KOPT-K1 (cell line): ENCODE measurements around the gene AMIGO2.
"Not testable (repeated sequence)": the region's sequence is repeated elsewhere in the genome, so short reads cannot be mapped to it uniquely, and the experiment has no call there.

Experiments
- H3K27ac ChIP-seq: fragments of 200-600 bp; sonication (generic); 2 replicates; pipeline ENCODE4 v1.5.1; 2016; ENCODE audit warnings: antibody characterized with exemption, mild to moderate bottlenecking, low read depth, low read length; ENCODE audit not compliant: poor library complexity, severe bottlenecking
- H3K36me3 ChIP-seq: fragments of 200-600 bp; sonication (generic); 2 replicates; pipeline ENCODE4 v1.5.1; 2017; ENCODE audit warnings: antibody characterized with exemption, mild to moderate bottlenecking, low read length, moderate library complexity; ENCODE audit not compliant: insufficient read depth
- H3K9me3 ChIP-seq: fragments of 200-600 bp; sonication (generic); 2 replicates; pipeline ENCODE4 v1.5.1; 2017; ENCODE audit warnings: antibody characterized with exemption, low read length, mild to moderate bottlenecking; ENCODE audit not compliant: insufficient read depth, poor library complexity, severe bottlenecking

Gene AMIGO2, protein sequence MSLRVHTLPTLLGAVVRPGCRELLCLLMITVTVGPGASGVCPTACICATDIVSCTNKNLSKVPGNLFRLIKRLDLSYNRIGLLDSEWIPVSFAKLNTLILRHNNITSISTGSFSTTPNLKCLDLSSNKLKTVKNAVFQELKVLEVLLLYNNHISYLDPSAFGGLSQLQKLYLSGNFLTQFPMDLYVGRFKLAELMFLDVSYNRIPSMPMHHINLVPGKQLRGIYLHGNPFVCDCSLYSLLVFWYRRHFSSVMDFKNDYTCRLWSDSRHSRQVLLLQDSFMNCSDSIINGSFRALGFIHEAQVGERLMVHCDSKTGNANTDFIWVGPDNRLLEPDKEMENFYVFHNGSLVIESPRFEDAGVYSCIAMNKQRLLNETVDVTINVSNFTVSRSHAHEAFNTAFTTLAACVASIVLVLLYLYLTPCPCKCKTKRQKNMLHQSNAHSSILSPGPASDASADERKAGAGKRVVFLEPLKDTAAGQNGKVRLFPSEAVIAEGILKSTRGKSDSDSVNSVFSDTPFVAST

DNA sequence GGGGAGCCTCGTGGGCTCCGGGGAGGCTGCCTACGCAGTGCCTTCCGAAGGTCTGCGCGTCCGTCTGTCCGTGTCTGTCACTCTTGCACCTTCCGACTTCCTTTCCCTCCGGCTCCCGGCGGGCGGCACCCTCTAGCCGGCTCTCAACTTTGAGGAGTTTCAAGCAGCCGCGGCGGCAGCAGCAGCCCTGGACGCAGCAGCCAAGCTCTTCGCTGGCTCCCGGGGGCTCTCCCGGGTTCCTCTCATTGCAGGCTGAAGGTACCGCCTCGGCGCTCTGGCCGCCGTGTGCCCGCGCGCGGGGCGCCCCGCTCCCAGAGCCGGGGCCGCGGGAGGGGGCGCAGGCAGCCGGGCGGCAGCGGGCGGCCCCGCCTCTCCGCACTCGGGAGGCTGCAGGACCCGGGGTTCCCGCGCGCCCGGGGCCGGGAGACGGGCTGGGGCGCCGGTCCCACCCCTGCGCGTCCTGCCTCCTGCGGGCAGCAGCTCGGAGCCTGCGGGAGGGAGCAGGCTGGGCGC is at the start of gene AMIGO2, which contains the start of gene PCED1B:
Gene AMIGO2, minus strand, starts transcription at position 492 of the 513 bp plus-strand sequence. CDS start 957 bp downstream, outside the sequence.
Gene PCED1B, plus strand, starts transcription at position 154 of the 513 bp plus-strand sequence. CDS start 155,443 bp downstream, outside the sequence.
- H3K9me3 ChIP-seq: no peaks in the 10 kb centered on the region
- H3K36me3 ChIP-seq: no peaks in the 10 kb centered on the region
- H3K27ac ChIP-seq: peak within 1 kb of the TSS; percentile 56

DNA sequence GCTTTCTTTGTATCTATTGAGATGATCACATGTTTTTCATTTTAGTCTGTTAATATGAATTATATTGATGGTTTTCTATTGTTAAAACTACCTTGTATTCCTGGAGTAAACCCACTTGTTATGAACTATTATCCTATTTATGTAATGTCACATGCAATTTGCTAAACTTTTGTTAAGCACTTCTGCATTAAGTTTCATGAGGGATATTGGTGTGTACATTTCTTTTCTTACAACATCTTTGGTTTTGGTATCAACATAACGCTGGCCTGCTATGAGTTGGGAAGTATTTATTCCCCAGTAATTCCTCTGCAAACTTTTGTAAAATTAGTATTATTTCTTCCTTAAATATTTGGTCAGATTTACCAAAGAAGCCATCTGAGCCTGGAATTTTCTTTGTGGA is 46.5 kb upstream of the AMIGO2 start:
- no peaks in the 10 kb centered on the region for H3K36me3 ChIP-seq
- no peak overlapping the region for H3K27ac ChIP-seq
- no peaks in the 10 kb centered on the region for H3K9me3 ChIP-seq

GRCh38 chr12:47124451-47124850 is 44.7 kb upstream of the AMIGO2 start:
- Histone ChIP-seq H3K27ac (no peak overlapping the region), H3K9me3 (no peaks in the 10 kb centered on the region), H3K36me3 (no peaks in the 10 kb centered on the region)

DNA sequence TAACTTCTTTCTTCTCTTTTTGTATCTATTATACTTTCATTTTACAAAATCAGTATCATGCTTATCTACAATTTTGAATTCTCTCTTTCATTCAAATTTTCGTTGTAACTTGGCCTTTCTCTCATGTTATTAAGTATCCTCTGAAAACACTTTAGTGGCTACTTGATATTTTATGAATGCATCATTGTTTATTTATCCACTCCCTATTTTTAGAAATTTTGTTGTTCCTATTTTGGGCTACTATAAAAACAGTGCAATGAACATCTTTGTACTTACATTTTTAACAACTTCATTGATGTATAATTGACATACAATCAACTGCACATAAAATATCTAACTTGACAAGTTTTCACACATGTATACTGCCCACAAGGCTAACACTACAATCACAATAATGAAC is 44.0 kb upstream of the AMIGO2 start:
- H3K36me3 ChIP-seq: no peaks in the 10 kb centered on the region
- H3K9me3 ChIP-seq: no peaks in the 10 kb centered on the region
- H3K27ac ChIP-seq: no peak overlapping the region

GRCh38 chr12:47122602-47123001 is 42.8 kb upstream of the AMIGO2 start:
- Histone ChIP-seq H3K9me3 (no peaks in the 10 kb centered on the region), H3K27ac (no peak overlapping the region), H3K36me3 (no peaks in the 10 kb centered on the region)

DNA sequence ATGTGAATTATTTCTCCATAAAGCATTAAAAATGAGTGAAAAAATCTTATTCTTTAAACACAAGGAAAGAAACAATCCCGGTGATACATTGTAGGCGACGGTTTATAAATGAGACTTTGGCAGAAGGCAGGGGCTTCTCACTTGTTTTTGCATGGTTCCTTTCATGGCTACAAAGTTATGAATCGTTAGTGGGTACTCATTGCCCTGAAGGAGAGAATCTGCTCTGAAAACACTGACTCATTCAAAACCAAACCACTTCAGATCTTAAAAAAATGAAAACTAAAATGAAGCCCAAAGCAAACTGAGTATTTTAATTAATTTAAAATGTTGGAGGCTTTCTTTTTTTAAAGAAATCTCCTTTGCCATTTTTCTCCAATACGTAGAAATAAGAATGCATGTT is 41.4 kb upstream of the AMIGO2 start:
- Histone ChIP-seq H3K36me3 (no peaks in the 10 kb centered on the region), H3K9me3 (no peaks in the 10 kb centered on the region), H3K27ac (no peak overlapping the region)

DNA sequence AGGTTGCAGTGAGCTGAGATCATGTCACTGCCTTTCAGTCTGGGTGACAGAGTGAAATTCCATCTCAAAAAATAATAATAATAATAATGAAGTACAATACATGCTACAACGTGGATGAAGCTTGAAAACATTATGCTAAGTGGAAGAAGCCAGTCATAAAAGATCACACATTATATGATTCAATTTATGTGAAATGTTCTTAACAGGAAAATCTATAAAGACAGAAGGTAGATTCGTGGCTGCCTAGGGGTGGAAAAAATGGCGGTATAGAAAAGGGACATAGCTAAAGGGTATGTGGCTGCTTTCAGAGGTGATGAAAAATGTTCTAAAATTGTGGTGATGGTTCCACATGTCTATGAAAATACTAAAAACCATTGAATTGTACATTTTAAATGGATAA is 41.0 kb upstream of the AMIGO2 start:
- Histone ChIP-seq H3K9me3 (no peaks in the 10 kb centered on the region), H3K27ac (no peak overlapping the region), H3K36me3 (no peaks in the 10 kb centered on the region)

- H3K9me3 ChIP-seq, H3K36me3 ChIP-seq, H3K27ac ChIP-seq: not testable (repeated sequence)
Measured at GRCh38 chr12:47117305-47117704, 37.5 kb upstream of the AMIGO2 start.

DNA sequence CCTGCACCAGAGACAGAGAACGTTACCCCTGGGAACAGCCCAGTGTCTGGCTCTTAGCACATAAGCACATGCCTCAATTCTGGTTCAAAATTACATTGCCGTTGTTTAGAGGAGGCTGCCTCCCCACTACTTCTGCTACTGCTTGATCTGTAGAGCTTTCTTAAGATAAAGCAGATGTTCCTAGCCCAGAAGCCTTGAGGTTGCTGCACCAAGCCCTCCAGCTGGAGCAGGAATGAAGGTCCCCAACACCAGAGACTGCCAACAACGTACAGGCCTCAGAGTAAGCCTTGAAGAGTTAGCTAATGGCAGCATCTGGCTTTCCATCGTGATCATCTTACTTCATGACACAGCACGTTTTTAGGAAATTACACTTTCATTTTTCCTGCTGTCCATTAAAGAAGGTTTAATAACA is 34.7 kb upstream of the AMIGO2 start:
- Histone ChIP-seq H3K36me3 (no peaks in the 10 kb centered on the region), H3K27ac (no peak overlapping the region), H3K9me3 (no peaks in the 10 kb centered on the region)

DNA sequence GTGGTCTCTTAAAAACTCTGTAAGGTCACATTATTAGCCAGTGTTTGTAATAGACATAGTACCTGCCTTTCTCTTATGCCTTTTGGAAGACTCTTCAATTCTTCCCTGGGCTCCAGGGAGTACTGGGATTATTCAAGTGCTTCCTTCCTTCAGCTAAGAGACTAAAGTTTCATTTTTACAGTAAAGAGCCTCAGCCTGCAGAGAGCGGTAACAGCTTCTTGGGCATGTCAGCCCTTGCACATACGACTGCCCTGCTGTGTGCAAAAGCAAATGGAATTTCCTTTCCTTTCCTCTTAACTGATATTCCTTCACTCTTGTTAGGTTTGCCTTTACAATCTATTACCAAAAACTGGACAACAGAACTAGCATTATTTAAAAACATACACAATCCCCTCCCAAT is 32.9 kb upstream of the AMIGO2 start:
- H3K9me3 ChIP-seq: no peaks in the 10 kb centered on the region
- no peaks in the 10 kb centered on the region for H3K36me3 ChIP-seq
- H3K27ac ChIP-seq: no peak overlapping the region

DNA sequence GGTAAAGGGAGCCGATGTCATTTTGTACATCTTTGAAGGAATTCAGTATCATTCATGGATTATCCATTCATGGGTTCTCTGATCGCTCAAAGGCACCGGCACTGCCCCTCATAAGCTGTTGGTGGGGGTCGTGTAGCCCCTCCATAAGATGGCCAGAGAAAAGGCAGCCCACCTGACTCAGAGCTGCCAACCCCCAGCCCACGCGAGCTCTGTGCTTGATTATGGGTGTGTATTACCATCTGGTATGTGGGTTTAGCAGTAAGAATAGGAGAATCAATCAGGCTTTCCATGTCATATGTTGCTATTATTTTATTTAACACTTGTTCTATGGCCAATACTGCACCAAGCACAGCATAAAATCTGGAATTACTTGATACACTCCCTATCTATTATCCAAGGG is 32.1 kb upstream of the AMIGO2 start:
- H3K27ac ChIP-seq: peak overlapping the region; percentile 29
- H3K9me3 ChIP-seq: no peaks in the 10 kb centered on the region
- H3K36me3 ChIP-seq: no peaks in the 10 kb centered on the region

DNA sequence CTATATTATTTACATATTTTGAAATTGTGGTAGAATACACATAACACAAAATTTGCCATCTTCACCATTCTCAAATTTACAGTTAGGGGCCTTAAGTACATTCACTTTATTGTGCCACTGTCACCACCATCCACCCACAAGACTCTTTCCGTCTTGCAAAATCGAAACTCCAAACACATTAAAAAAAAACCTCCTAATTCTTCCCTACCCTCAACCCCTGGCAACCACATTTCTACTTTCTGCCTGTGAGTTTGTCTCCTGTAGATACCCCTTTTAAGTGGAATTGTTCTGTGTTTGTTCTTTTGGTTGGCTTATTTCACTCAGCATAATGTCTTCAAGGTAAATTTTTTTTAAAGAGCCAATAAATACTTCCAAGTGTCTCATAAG is 31.6 kb upstream of the AMIGO2 start:
- H3K36me3 ChIP-seq: no peaks in the 10 kb centered on the region
- H3K9me3 ChIP-seq: no peaks in the 10 kb centered on the region
- peak overlapping the region; percentile 29 for H3K27ac ChIP-seq

GRCh38 chr12:47110718-47111391 is 31.1 kb upstream of the AMIGO2 start:
- Histone ChIP-seq H3K36me3 (no peaks in the 10 kb centered on the region), H3K9me3 (no peaks in the 10 kb centered on the region), H3K27ac (peak overlapping the region; percentile 29)

GRCh38 chr12:47110011-47110541 is 30.3 kb upstream of the AMIGO2 start:
- peak overlapping the region; percentile 29 for H3K27ac ChIP-seq
- no peaks in the 10 kb centered on the region for H3K36me3 ChIP-seq
- no peaks in the 10 kb centered on the region for H3K9me3 ChIP-seq

DNA sequence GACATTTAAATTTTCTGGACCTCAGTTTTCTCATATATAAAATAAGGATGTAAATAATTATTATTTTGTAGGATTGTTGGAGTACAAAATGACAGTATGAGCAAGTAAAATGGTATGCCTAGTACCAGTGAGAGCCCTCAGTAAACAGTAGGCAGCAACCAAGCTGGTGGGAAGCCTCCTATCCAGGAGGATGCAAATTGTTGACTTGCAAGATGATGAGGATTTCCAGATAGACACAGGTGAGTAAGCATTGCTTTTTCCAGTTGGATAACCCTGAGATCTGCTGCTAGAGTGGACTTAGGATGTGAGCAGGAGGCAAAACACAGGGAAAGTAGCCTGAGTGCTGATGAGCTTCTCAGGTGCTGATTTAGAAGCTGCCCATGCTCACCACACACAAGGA is 28.2 kb upstream of the AMIGO2 start:
- no peak overlapping the region for H3K27ac ChIP-seq
- H3K36me3 ChIP-seq: no peaks in the 10 kb centered on the region
- no peaks in the 10 kb centered on the region for H3K9me3 ChIP-seq
